Measurements from ENCODE around the gene PLCL1. TPM values are rescaled to one million over a fixed set of nuclear protein-coding genes. Genes with fewer than 3 reads are reported as not detected.

PLCL1 gene
- total and polyA plus RNA-seq, 10 of the 15 experiments (the other 5 are each of a cell fraction or from before 2014, with no cell fraction given): 0.03 to 1.5 (median 0.22) TPM

- TF ChIP-seq E4F1 (IDR thresholded peaks at IDR 0.05; ENCODE audit: borderline replicate concordance, partially characterized antibody) (no peak), BHLHE40 (IDR thresholded peaks at IDR 0.05; ENCODE audit: borderline replicate concordance in 1 of 2, low read depth in 2 of 2, low read length in 1 of 2) (peak in 1 of 2 experiments; percentile 55; a peak in 1 of 4 replicates), SUZ12 (IDR thresholded peaks at IDR 0.05; ENCODE audit: unreplicated experiment) (no peak)
- Histone ChIP-seq H3K27ac (ENCODE audit: control insufficient read depth, insufficient read depth) (no peak overlapping the region), H3K79me2 (ENCODE audit: control insufficient read depth, insufficient read depth, low read length) (no peaks in the 10 kb centered on the region), H3K27me3 (replicated peaks in 1 of 2; ENCODE audit: control insufficient read depth in 2 of 2, insufficient read depth in 2 of 2, low read length in 1 of 2) (no peaks in the 10 kb centered on the region), H3K4me3 (no peak overlapping the region), H2AFZ (ENCODE audit: control insufficient read depth, low read depth, low read length) (no peak overlapping the region), H3K4me1 (ENCODE audit: control insufficient read depth, insufficient read depth, low read length) (no peaks in the 10 kb centered on the region), H3K36me3 (ENCODE audit: control insufficient read depth in 2 of 2, insufficient read depth in 2 of 2, low read length in 1 of 2) (no peaks in the 10 kb centered on the region), H3K9ac (ENCODE audit: control insufficient read depth, insufficient read depth, low read length) (no peak overlapping the region), H3K9me3 (replicated peaks; ENCODE audit: control insufficient read depth, insufficient read depth, low read length) (no peaks in the 10 kb centered on the region), H4K20me1 (ENCODE audit: control insufficient read depth, insufficient read depth) (no peaks in the 10 kb centered on the region), H3K4me2 (ENCODE audit: control insufficient read depth, insufficient read depth) (no peak overlapping the region)
- in situ Hi-C loops (cut with MboI): no loop called here
- 24% methylated on average over 7 of the region's 7 CpGs for WGBS (ENCODE audit: insufficient coverage, insufficient replicate concordance, low lambda C conversion rate, missing lambda C conversion rate)
- no TSS peak for BruUV-seq (replicated peaks)
- CTCF ChIA-PET: interaction anchor here (0.6 to 2.3 kb wide), 8 partner anchors 8 to 448 kb away, joined by 3 to 8 read pairs (median 4); no protein-coding TSS in a partner anchor
- POLR2A ChIA-PET: no interaction called here
- SMC1A ChIA-PET (ENCODE audit: uncharacterized antibody, unreplicated experiment): interaction anchor here (0.7 to 4.8 kb wide), 18 partner anchors 10 to 637 kb away, joined by 3 to 35 read pairs (median 3); no protein-coding TSS in a partner anchor
- peak; percentile 80 for ATAC-seq
- DNase-seq (ENCODE audit: low read depth, low spot score): no peak
- FAIRE-seq: no peak
- RAD21 ChIA-PET (ENCODE audit: unreplicated experiment): interaction anchor here (0.8 to 7.7 kb wide), 8 partner anchors 10 to 449 kb away, joined by 3 to 94 read pairs (median 4); no protein-coding TSS in a partner anchor
- intact Hi-C loops (cut with micrococcal nuclease; ENCODE audit: unreplicated experiment): no loop called here
Observed at GRCh38 chr2:197847651-197848401, 43.4 kb downstream of the PLCL1 start.
